ENCODE measurements around the gene KRT24. TPM values are rescaled to one million over a fixed set of nuclear protein-coding genes. Genes with fewer than 3 reads are reported as not detected.

KRT24 gene
- total RNA-seq, 1 experiment from 2014 or later = not detected

- in situ Hi-C loops (cut with HindIII; ENCODE audit: low pct_unique_long_range_greater_than_20kb, low sequenced_read_pairs) = no loop called here
- ChIA-PET POLR2A (no interaction called here), CTCF (no interaction called here)
Observed at GRCh38 chr17:40714473-40714872, 10.9 kb upstream of the KRT24 start.

DNA sequence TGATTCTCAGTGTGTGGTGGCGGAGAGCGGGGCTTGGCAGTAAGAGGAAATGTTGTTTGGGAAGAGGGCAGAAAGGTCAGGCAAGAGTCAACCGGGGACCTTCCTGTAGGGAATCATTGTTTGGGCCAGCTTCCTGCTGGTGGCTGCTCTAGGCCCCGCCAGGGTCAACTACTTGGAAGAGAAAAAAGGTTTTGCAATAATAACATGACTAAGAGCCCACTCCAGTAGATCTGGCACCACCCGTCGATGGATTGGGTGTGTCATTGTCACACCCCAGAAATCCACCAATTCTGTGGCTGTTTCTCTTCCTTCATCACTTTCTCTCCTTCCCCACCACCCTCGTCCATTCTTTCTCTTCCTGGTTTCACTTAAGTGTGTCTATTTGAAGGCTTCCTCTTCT is 4.2 kb upstream of the KRT24 start:
- intact Hi-C loops (cut with micrococcal nuclease; ENCODE audit: unreplicated experiment) (no loop called here), in situ Hi-C loops (cut with HindIII; ENCODE audit: low pct_unique_long_range_greater_than_20kb, low sequenced_read_pairs) (no loop called here)
- TF ChIP-seq SIN3A (IDR thresholded peaks at IDR 0.05; ENCODE audit: borderline replicate concordance, insufficient read depth, low read depth, low read length) (no peak), REST (IDR thresholded peaks at IDR 0.05; ENCODE audit: insufficient read depth in 1 of 2, low read depth in 2 of 2, low read length in 1 of 2) (no peak), TCF7L2 (IDR thresholded peaks at IDR 0.05; ENCODE audit: low read depth, low read length) (no peak), POLR2AphosphoS5 (IDR thresholded peaks at IDR 0.05; ENCODE audit: low read depth, low read length) (no peak)
- TF ChIP-seq, protein P1, sequence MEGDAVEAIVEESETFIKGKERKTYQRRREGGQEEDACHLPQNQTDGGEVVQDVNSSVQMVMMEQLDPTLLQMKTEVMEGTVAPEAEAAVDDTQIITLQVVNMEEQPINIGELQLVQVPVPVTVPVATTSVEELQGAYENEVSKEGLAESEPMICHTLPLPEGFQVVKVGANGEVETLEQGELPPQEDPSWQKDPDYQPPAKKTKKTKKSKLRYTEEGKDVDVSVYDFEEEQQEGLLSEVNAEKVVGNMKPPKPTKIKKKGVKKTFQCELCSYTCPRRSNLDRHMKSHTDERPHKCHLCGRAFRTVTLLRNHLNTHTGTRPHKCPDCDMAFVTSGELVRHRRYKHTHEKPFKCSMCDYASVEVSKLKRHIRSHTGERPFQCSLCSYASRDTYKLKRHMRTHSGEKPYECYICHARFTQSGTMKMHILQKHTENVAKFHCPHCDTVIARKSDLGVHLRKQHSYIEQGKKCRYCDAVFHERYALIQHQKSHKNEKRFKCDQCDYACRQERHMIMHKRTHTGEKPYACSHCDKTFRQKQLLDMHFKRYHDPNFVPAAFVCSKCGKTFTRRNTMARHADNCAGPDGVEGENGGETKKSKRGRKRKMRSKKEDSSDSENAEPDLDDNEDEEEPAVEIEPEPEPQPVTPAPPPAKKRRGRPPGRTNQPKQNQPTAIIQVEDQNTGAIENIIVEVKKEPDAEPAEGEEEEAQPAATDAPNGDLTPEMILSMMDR (IDR thresholded peaks at IDR 0.05) = no peak
- BruUV-seq (replicated peaks) = no TSS peak
- Histone ChIP-seq H3K9me3 (ENCODE audit: control insufficient read depth, insufficient read depth, low read depth, low read length) (no peaks in the 10 kb centered on the region), H3K27me3 (ENCODE audit: control insufficient read depth, insufficient read depth, low read length) (0 out of 2 replicates have a peak, but pooled peaks cover 3% of the 10 kb centered on the region), H3K4me3 (ENCODE audit: low read depth in 2 of 2, low read length in 2 of 2) (no peak overlapping the region), H3K36me3 (ENCODE audit: control insufficient read depth, insufficient read depth, low read length) (no peaks in the 10 kb centered on the region), H3K27ac (ENCODE audit: low read length) (no peak overlapping the region), H3K4me1 (ENCODE audit: control insufficient read depth, insufficient read depth, low read length) (no peaks in the 10 kb centered on the region)
- ChIA-PET POLR2A (no interaction called here), CTCF (no interaction called here)
- DNase-seq (ENCODE audit: low read depth, low spot score) (no peak), ATAC-seq (no peak)

More at GRCh38 chr17:40714473-40714872, 10.9 kb upstream of the KRT24 start:
- DNase-seq (ENCODE audit: low read depth, low spot score) (no peak), ATAC-seq (no peak)
- Histone ChIP-seq H3K9me3 (ENCODE audit: control insufficient read depth, insufficient read depth, low read depth, low read length) (no peaks in the 10 kb centered on the region), H3K27ac (ENCODE audit: low read length) (no peak overlapping the region), H3K36me3 (ENCODE audit: control insufficient read depth, insufficient read depth, low read length) (no peaks in the 10 kb centered on the region), H3K4me1 (ENCODE audit: control insufficient read depth, insufficient read depth, low read length) (no peaks in the 10 kb centered on the region), H3K27me3 (ENCODE audit: control insufficient read depth, insufficient read depth, low read length) (peaks cover 4% of the 10 kb centered on the region), H3K4me3 (ENCODE audit: low read depth in 2 of 2, low read length in 2 of 2) (no peak overlapping the region)
- no TSS peak for BruUV-seq (replicated peaks)
- TF ChIP-seq, protein P1 (IDR thresholded peaks at IDR 0.05) = no peak
- no peak for TF ChIP-seq TCF7L2 (IDR thresholded peaks at IDR 0.05; ENCODE audit: low read depth, low read length)
- TF ChIP-seq SIN3A (IDR thresholded peaks at IDR 0.05; ENCODE audit: borderline replicate concordance, insufficient read depth, low read depth, low read length) = no peak
- no peak for TF ChIP-seq POLR2AphosphoS5 (IDR thresholded peaks at IDR 0.05; ENCODE audit: low read depth, low read length)
- TF ChIP-seq REST (IDR thresholded peaks at IDR 0.05; ENCODE audit: insufficient read depth in 1 of 2, low read depth in 2 of 2, low read length in 1 of 2) = no peak
- intact Hi-C loops (cut with micrococcal nuclease; ENCODE audit: unreplicated experiment) = no loop called here

All from Panc1 (cell line).